NCI-H748 treated with DMSO at 0.1 percent for 48 hours (cell line): ENCODE data around the gene CD84.
"Not testable (repeated sequence)": the region's sequence is repeated elsewhere in the genome, so short reads cannot be mapped to it uniquely, and the experiment has no call there.

ENCODE experiments used
- DNase-seq: peaks from one replicate; lab custom pipeline; 2025; lab: John Stamatoyannopoulos, UW

CD84 gene

DNA sequence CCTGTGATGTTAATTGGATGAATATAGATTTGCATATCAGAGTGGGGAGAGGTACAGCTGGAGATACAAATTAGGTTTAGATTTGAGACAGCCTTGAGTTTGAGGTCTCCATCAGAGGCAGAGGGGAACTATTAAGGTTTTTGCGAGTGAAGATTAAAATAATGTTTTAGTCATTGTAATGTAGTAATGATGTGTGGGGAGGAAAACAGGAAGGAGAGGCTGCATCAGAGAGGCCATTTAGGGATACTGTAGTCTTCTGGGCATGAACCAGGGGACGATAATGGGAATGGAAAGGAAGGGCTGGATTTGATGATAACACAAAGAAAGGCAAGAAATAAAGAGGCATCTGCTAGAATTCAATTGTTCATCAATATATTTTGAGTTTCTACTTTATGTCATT is 9.5 kb downstream of the CD84 start:
- DNase-seq = no peak

DNA sequence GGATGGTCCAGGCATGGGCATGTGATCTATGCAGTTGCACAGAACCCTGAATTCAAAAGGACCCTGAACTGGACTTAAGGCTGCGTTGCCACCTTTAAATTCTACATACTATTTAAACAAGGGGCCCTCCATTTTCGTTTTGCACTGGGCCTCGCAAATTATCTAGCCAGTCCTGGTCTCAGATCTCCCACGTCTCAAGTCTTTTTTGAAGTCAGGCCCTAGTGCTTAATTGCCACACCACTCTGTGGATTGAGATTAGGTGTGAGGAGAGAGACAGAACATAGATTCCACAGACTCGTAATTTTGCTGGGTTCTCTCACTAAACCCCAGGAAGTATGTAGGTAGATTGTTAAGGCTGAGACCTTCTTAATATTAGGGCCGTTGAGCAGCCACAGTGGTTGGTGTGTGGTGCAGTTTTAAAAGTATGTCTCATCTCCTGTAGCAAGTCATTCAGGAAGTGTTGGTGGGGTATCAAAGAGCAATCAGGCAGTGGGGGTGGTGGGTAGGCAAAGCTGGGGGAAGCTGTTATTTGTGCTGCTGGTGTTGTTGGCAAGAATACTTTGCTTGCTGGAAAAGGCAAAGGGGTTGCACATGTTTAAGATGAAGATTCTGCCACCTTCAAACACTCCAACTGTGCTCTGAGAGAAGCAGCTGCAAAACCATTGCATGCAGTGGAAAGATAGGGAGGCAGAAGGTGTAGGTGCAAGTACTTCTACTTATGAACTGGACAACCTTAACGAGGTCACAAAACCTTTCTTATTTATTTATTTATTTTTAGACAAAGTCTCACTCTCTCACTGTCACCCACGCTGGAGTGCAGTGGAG is 11.2 kb downstream of the CD84 start:
- DNase-seq = no peak

DNA sequence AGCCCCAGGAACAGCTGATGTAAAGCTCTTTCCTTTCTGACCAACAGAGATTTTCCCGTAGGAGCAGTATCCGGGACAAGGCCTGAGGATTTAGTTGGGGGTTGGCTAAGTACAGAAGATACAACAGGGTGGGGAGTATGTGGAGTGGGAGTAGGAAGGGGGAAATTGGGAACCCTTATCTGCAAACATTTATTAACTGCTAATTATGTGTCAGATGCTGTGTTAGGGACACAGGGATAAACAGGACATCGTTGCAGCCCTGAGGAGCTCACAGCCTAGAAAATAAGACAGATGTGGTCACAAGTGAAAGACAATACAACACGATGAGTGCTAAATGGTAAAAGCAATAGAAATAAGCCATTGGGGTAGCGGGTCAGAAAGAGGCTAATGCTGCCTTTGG is 12.0 kb downstream of the CD84 start:
- DNase-seq = no peak

DNA sequence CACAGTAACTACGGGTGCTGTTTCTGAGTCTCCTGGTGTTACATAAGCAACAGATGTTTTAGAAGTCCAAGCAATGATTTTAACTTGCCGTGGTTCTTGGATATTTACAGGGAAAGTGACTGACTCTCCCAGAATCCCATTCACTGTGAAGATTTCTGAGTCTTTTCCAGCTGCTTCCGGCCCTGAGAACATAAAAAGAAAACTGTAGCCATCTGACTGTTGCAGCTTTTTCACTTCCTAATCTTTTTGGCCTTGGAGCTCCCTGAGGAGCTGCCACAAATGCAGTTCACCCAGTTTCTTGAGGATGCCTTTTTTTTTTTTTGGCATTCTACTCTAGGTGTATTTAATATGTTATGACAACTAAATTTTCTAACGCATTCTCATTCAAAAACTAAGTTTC is 13.7 kb downstream of the CD84 start:
- no peak for DNase-seq

DNA sequence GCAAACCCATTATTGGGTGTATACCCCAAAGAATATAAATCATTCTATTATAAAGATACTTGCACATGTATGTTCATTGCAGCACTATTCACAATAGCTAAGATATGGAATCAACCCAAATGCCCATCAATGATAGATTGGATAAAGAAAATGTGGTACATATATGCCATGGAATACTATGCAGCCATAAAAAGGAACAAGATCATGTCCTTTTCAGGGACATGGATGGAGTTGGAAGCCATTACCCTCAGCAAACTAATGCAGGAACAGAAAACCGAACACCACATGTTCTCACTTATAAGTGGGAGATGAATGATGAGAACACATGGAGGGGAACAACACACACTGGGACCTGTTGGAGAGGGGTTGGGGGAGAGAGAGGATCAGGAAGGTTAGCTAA is 16.1 kb downstream of the CD84 start:
- not testable (repeated sequence) for DNase-seq

DNA sequence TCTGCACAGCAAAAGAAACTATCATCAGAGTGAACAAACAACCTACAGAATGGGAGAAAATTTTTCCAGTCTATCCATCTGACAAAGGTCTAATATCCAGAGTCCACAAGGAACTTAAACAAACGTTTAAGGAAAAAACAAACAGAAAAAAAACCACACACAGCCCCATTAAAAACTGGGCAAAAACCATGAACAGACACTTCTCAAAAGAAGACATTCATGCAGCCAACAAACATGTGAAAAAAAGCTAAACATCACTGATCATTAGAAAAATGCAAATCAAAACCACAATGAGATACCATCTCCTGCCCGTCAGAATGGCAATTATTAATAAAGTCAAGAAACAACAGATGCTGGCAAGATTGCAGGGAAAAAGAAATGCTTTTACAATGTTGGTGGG is 16.6 kb downstream of the CD84 start:
- not testable (repeated sequence) for DNase-seq

DNA sequence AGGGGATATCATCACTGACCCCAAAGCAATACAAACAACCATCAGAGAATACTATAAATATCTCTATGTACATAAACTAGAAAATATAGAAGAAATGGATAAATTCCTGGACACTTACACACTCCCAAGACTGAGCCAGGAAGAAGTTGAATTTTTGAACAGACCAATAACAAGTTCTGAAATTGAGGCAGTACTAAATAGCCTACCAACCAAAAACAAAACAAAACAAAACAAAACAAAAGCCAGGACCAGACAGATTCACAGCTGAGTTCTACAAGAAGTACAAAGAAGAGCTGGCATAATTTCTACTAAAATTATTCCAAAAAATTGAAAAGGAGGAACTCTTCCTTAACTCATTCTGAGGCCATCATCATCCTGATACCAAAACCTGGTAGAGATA is 18.5 kb downstream of the CD84 start:
- DNase-seq = no peak

DNA sequence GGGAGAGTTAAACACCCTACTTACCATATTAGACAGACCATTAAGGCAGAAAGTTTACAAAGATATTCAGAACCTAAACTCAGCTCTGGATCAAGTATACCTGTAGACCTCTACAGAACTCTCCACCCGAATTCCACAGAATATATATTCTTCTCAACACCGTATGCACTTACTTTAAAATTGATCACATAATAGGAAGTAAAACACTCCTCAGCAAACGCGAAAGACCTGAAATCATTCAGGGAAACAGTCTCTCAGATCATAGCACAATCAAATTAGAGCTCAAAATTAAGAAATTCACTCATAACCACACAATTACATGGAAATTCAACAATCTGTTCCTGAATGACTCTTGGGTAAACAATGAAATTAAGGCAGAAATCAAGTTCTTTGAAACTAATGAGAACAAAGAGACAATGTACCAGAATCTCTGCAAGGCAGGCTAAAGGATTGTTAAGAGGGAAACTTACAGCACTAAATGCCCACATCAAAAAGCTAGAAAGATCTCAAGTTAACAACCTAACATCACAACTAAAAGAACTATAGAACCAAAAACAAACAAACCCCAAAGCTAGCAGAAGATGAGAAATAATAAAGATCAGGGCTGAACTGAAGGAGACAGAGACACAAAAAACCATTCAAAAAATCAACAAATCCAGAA is 19.1 kb downstream of the CD84 start:
- no peak for DNase-seq

DNA sequence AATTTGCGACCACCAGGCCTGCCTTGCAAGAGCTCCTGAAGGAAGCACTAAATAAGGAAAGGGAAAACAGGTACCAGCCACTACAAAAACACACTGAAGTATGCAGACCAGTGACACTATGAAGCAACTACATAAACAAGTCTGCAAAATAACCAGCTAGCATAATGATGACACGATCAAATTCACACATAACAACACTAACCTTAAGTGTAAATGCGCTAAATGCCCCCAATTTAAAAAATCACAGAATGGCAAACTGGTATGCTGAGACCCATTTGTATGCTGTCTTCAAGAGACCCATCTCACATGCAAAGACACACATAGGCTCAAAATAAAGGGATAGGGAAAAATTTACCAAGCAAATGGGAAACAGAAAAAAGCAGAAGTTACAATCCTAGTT is 19.9 kb downstream of the CD84 start:
- not testable (repeated sequence) for DNase-seq

DNA sequence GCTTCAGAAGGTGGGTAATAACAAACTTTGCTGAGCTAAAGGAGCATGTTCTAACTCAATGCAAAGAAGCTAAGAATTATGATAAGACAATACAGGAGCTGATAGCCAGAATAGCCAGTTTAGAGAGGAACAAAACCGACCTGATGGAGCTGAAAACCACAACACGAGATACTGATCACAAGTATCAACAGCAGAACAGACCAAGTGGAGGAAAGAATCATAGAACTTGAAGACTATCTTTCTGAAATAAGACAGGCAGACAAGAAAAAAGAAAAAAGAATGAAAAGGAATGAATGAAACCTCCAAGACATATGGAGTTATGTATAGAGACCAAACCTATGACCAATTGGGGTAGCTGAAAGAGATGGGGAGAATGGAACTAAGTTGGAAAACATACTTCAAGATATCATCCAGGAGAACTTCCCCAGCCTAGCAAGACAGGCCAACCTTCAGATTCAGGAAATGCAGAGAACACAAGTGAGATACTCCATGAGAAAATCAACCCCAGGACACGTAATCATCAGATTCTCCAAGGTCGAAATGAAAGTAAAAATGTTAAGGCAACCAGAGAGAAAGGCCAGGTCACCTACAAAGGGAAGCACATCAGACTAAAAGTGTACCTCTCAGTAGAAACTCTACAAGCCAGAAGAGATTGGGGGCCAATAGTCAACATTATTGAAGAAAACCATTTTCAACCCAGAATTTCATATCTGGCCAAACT is 20.5 kb downstream of the CD84 start:
- no peak for DNase-seq

DNA sequence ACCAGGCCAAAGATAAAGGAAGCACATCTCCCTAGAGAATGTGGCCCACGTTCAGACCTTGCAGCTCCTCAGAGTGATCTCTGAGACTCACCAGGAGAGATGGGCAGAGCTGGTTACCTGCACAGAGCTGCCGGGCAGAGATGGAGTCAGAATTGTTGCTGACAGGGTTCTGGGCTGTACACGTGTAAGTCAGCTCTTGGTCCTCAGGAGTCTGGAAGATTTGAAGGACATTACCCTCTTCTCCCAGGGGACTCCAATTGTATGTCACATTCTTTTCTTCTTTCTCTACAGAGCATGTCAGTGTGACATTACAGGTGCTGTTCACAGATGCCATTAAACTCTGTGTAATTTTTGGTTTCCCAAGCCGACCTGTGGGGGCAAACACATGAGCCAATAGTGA is 25.5 kb downstream of the CD84 start:
- no peak for DNase-seq

DNA sequence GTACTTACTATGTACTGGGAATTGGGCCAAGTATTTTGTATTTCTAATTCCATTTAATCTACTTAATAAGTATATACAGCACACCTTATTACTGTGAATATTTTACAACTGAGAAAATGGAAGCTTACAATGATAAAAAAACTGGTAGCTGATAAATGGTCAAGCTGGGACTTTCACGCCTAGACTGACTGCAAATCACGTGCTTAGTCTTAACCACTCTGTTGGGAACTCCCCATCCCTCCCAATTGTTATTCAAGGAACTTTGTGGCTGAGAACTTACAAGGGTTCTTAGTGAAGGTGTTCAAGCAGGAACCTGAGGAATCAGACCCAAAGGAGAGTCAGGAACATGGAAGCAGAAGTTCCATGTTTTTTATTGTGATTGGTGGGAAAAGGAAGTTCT is 26.9 kb downstream of the CD84 start:
- no peak for DNase-seq

DNA sequence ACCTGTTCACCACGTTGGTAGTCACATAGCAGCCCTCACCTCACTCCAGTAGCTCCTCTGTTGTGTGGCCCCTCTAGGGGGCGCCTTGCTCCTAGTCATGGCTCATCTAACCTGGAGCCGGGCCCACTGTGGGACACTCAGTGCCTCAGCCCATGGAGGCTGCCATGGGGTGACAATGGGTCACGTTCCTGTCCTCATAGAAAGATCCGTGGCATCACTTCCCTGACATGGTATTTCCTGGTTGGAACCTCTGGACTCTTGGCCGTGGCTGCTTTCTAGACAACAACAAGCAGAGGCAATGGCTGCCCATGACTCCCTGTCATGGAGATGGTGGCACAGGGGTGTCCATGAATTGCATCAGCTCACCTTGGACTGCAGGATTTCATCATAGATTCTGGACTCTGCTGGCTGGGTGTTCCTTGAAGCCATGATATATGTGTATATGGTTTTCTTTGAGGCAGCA is 28.7 kb downstream of the CD84 start:
- DNase-seq = no peak

DNA sequence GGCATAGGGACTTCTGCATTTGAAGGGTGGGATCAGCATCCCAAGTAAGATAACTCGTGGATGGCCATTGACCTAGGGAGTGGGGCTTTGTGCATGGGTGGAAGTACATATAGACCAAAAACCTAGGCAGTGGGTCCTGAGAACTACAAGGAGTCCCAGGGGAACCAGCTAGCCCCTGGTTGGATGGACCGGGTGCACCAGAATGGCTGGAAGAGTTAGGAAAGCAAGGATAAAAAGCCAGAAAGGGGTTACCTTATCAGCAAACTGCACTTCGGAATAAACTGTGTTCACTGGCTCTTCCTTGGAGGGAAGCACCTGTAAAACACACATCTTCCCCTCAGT is 29.7 kb downstream of the CD84 start:
- no peak for DNase-seq

DNA sequence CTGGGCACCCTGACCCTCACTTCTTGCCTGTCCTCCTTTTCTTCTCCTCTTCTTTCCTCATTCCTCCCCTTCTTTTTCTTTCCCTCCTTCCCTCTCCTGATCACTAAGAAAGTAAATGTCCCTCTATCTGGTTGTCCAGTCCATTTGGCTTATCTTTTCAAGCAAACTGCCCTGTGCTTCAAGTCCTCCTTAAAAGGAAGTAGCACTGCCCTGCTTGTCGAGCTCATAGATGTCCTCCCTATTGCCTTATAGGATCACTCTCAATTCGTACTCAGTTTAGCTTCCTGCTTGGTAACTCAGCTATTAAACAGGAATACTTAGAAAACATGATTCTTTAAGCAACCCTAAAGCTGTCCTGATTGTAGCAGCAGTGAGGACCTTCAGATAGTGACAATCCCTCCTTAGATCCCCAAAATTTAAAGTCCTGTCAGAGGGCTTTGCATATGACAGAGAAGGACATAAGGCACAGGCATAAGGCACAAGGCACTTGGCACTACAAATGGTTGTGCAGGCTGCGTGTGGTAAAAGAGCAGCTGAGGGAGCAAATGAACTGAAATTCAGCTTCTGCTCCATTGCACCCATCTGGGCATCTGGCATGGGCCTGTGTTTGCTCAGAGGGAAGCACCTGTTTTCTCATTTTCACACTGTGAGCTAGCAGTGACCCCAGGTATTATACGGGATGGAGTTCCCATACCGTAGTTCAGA is 30.2 kb downstream of the CD84 start:
- no peak for DNase-seq

DNA sequence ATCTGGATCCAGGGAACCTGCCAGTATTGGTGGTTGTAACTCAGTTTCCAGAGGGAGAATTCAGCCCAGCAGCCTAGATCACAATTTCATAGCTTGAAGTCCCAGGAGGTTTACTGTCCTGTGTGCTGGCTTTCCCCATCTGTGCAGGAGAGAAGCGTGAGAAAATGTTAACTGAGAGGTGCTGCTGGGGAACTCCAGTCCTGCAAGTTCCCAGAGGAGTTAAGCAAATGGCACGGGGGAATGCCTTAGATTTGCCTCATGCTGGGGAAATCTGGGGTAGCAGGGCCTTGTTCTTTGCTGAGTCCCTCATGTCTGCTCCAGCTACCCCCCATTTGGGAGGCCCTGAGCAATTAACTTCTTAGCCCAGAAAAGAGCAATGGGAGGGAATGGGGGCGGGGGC is 31.1 kb downstream of the CD84 start:
- DNase-seq = no peak

DNA sequence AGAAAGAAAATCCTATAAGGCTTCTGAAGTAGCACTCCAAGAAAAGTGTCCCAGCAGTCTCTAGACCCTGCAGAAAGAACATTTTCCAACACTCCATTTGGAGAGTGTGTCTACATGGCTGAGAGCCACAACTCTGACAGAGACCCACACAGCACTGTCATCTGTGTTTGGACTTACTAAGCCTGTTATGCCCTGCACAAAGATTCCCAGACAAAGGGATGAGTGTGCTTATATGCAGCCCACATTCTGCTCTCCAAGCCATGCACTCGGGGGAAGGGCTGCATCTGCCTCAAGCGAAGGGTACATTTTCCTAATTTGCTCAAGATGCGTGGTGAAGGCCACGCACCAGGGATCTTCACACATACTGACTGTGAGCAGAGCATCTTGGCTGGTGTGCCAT is 31.9 kb downstream of the CD84 start:
- DNase-seq = no peak

DNA sequence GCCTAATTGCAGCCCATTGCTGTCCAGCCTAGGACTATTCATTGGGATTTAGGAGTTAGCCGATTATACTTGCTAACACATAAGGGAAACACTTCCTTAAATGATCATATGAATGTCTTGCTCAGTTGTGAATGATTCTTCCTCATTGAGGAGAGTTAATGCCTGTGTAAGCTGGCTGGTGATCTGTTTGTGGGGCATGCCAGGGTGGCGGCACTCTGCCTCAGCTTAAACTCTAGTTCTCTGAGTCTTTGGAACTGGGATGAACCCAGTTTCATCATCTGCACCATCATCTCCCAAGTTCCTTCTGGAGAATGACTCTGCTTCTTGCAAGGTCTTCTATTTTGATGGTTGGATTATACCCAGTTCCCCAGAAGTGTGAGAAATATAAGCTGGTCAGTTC is 32.4 kb downstream of the CD84 start:
- DNase-seq = no peak

DNA sequence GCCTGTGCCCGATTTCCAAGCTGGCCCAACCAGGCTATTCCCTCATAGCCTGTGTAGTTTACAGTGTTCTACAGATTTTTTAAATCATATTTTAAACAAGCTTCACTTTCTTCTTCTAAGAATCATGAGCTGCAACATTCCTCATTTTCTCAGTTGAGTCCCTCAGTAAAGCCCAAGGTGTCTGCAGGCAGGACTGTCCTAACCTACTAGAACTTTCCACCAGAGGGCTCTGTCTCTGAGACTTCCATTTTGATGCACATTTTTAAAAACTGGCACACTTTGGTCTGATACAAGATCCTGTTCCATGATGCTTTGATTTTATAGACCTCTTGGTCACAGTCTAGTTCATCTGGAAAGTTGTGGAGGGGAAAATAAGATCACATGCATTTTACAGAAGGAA is 34.6 kb downstream of the CD84 start:
- no peak for DNase-seq

DNA sequence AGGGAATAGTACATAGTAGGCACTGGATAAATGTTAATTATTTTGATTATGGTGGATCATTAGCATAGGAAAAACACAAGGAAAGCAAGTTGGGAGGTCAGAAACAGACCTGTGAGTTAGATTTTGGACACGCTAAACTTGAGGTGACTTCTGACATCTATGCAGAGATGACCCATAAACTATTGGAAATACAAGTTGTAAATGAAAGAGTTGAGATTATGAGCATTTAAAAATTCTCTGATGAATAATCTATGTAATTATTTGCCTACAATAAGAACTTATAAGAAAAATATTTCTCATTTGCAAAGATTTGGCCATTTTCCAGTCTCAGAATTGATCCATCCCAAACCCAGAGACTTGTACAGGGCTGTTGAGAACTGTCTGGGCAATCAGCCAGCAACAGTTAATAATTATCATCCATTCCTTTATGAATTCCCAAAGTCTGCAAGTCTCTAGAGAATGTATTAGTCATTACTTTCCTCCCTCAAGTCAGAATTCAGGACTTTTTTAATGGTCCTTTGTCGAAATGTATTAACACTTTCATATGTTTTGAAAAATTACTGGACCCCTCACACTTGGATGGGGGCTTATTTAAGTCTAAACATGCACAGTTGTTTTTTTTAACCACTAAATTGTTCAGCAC is 36.9 kb downstream of the CD84 start:
- DNase-seq = no peak

DNA sequence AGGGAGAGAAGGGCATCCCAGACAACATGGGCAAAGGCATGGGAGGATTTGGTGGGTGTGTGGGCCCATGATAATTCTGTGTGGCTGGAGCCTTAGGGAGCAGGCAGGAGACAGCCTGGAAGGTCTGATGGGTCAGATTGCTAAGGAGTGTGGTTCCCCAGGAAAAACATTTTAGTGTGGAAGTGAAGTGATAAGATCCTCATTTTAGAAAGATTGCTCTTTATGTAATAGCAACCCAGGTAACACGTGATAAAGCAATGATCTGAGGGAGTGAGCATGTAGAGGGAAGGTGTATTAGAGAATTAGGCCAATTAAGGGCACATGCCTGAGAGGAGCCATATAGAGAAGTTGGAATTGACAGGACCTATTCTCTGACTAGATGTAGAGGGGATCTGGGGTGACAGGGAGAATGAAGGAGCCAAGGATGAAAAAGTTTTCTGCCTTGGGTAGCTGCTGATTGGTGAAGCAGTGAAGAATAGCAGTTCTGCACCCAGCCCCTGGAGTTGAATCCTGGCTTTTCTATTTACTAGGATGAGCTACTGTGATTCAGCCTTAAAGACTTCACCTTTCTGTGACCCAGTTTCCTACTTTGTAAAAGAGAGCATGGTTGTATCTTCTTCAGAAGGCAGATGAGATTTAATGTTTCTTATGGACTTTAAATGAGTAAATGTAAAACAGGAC is 37.5 kb downstream of the CD84 start:
- DNase-seq = no peak

DNA sequence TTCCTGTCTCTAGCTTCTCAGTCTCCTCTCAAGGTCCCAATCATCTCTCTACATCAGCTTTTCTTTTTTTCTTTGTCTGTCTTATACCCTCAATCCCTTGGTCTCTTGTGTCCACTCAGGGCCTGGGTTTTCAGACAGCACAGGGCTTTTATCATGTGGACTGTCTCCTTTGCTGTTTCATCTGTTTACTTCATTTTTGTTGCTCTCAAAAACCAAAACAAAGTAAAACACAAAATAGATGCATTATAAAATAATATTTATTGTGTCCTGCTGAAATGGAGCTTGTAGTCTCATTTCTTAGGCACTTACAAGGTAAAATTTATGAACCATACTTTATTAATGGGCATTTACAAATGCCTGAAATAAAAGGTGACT is 38.5 kb downstream of the CD84 start:
- no peak for DNase-seq
